CD4-positive, alpha-beta T cell (primary cell): ENCODE results near the gene SCFD2. TPM values are rescaled to one million over a fixed set of nuclear protein-coding genes. Genes with fewer than 3 reads are reported as not detected.

ENCODE experiments used
- ATAC-seq: fragments of 200-7000 bp; cut with Tn5 transposase; one replicate; pipeline ENCODE4 v1.10.0; 2022; ENCODE audit warnings: mild to moderate bottlenecking; ENCODE audit not compliant: poor library complexity
- CTCF ChIA-PET: fragments of 350-600 bp; sonication (Branson Sonifier 250); formaldehyde crosslinking; loops from one replicate; lab custom pipeline; 2021; ENCODE audit warnings: antibody characterized with exemption, inconsistent platforms; lab: Charles Lee
- POLR2A ChIA-PET: fragments of 350-600 bp; sonication (Branson Sonifier 250); formaldehyde crosslinking; loops from one replicate; lab custom pipeline; 2021; ENCODE audit warnings: antibody characterized with exemption, inconsistent platforms; lab: Charles Lee
- DNase-seq, 14 experiments: peaks; one replicate each; pipeline ENCODE4 v3.0.0-alpha.2; 2013 to 2020; ENCODE audit warnings: mixed read lengths in 2 of 14
- H3K27ac ChIP-seq, 2 donors: one replicate each; pipeline versions ENCODE4 v1.5.1 to v1.7.0; 2013; ENCODE audit warnings: low read length in 2 of 2, low read depth in 1 of 2, mild to moderate bottlenecking in 1 of 2
- H3K27me3 ChIP-seq, 2 experiments: 1 replicate in 1 of 2; 2 replicates in 1 of 2; pipeline versions ENCODE4 v1.6.1 to v1.7.0; 2013; ENCODE audit warnings: low read length in 2 of 2, control low read depth in 1 of 2, mild to moderate bottlenecking in 1 of 2, moderate library complexity in 1 of 2; ENCODE audit not compliant: insufficient read depth in 2 of 2, control insufficient read depth in 1 of 2
- H3K36me3 ChIP-seq: one replicate; pipeline ENCODE4 v1.6.1; 2013; ENCODE audit warnings: low read length, control low read depth; ENCODE audit not compliant: insufficient read depth
- H3K4me1 ChIP-seq: one replicate; pipeline ENCODE4 v1.6.1; 2013; ENCODE audit warnings: low read length, control low read depth; ENCODE audit not compliant: insufficient read depth
- H3K4me3 ChIP-seq: one replicate; pipeline ENCODE4 v1.5.1; 2013; ENCODE audit warnings: mild to moderate bottlenecking, low read length, moderate library complexity
- H3K9me3 ChIP-seq, 2 experiments: 1 replicate in 1 of 2; 2 replicates in 1 of 2; pipeline versions ENCODE4 v1.6.1 to v1.7.0; 2013; ENCODE audit warnings: low read length in 2 of 2, mild to moderate bottlenecking in 2 of 2, control low read depth in 1 of 2, moderate library complexity in 1 of 2; ENCODE audit not compliant: control insufficient read depth in 1 of 2, insufficient read depth in 1 of 2
- H3K27ac Mint-ChIP-seq: one replicate; pipeline ENCODE4 v1.8.0; 2020; ENCODE audit warnings: mixed read lengths
- H3K27me3 Mint-ChIP-seq: one replicate; pipeline ENCODE4 v1.8.0; 2021; ENCODE audit warnings: mixed read lengths
- H3K36me3 Mint-ChIP-seq: one replicate; pipeline ENCODE4 v1.8.0; 2021; ENCODE audit warnings: low read depth, mixed read lengths
- H3K4me1 Mint-ChIP-seq: one replicate; pipeline ENCODE4 v1.8.0; 2021; ENCODE audit warnings: low read depth, mixed read lengths
- H3K4me3 Mint-ChIP-seq: one replicate; pipeline ENCODE4 v1.8.0; 2020; ENCODE audit warnings: mild to moderate bottlenecking, mixed read lengths
- H3K9me3 Mint-ChIP-seq: one replicate; pipeline ENCODE4 v1.8.0; 2020; ENCODE audit warnings: mixed read lengths
- intact Hi-C, 2 experiments: fragments of 100-400 bp; cut with DNase I in 1 of 2; cut with micrococcal nuclease in 1 of 2; formaldehyde crosslinking; loops; one replicate each; pipeline versions ENCODE4 v1.15.1 to v1.9.0; 2023 to 2025; cut with DNase I, micrococcal nuclease
- total RNA-seq, 174 experiments: library from RNA in 2 of 174; stranded (reverse) in 2 of 174; gene quantifications; one replicate each; pipeline ENCODE4 v1.2.3 and lab custom pipeline; 2021 to 2026
- TF ChIP-seq, protein P1 (sequence below): fragments of 200-600 bp; IDR thresholded peaks from one replicate; pipeline ENCODE4 v1.8.0; 2022; ENCODE audit warnings: antibody characterized with exemption, mild to moderate bottlenecking

Gene SCFD2
- total RNA-seq, 2 experiments from 2014 or later = 15.4 to 17.6 TPM

DNA sequence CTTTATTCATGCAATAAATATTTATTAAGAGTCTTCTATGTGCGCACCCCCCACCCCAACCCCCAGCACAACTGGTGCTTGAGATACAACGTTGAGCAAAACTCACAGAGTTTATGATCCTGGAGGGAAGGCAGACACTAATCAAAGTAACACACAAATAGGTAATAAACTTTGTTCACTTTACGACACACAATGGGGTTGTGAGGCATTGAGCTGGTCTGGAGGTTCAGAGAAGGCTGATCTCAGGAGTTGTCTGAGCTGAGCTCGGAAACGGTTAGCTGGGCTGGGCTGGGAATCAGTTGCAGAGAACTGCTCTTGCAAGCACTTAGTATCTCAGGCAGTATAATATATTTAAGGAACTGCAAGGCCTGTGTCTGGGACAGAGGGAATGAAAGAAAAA is 238.5 kb downstream of the SCFD2 start:
- ATAC-seq (no peak), DNase-seq (no peak)
- Mint-ChIP-seq H3K4me1 (no peaks in the 10 kb centered on the region), H3K36me3 (peaks cover 19% of the 10 kb centered on the region), H3K9me3 (no peaks in the 10 kb centered on the region), H3K4me3 (no peak overlapping the region), H3K27me3 (no peaks in the 10 kb centered on the region), H3K27ac (no peak overlapping the region)
- H3K27ac ChIP-seq = no peak overlapping the region
- no peak overlapping the region for H3K4me3 ChIP-seq
- no peaks in the 10 kb centered on the region for H3K4me1 ChIP-seq
- CTCF ChIA-PET = interaction anchor here (0.7 kb wide), 1 partner anchor 87 kb away, joined by 4 read pairs; no protein-coding TSS in a partner anchor
- no peaks in the 10 kb centered on the region for H3K36me3 ChIP-seq
- TF ChIP-seq, protein P1, sequence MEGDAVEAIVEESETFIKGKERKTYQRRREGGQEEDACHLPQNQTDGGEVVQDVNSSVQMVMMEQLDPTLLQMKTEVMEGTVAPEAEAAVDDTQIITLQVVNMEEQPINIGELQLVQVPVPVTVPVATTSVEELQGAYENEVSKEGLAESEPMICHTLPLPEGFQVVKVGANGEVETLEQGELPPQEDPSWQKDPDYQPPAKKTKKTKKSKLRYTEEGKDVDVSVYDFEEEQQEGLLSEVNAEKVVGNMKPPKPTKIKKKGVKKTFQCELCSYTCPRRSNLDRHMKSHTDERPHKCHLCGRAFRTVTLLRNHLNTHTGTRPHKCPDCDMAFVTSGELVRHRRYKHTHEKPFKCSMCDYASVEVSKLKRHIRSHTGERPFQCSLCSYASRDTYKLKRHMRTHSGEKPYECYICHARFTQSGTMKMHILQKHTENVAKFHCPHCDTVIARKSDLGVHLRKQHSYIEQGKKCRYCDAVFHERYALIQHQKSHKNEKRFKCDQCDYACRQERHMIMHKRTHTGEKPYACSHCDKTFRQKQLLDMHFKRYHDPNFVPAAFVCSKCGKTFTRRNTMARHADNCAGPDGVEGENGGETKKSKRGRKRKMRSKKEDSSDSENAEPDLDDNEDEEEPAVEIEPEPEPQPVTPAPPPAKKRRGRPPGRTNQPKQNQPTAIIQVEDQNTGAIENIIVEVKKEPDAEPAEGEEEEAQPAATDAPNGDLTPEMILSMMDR = no peak
- no peaks in the 10 kb centered on the region for H3K9me3 ChIP-seq
- intact Hi-C loops = no loop called here
- no peaks in the 10 kb centered on the region for H3K27me3 ChIP-seq
- POLR2A ChIA-PET = no interaction called here

DNA sequence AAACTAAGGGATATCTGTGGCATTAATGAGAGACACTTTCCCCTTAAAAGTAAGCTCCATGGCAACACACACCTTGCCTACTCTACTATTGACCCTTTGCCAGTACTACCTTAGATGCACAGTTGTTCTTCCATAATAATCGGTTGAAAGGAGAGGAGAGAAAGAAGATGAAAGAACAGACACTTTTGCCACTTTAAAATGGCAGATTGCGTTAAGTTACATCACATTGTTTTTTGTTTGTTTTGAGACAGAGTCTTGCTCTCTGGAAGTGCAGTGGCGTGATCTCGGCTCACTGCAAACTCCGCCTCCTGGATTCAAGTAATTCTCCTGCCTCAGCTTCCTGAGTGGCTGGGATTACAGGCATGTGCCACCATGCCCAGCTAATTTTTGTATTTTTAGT is 239.8 kb downstream of the SCFD2 start:
- Mint-ChIP-seq H3K27me3 (no peaks in the 10 kb centered on the region), H3K27ac (no peak overlapping the region), H3K9me3 (no peaks in the 10 kb centered on the region), H3K36me3 (peaks cover 19% of the 10 kb centered on the region), H3K4me1 (no peaks in the 10 kb centered on the region), H3K4me3 (no peak overlapping the region)
- Histone ChIP-seq H3K36me3 (no peaks in the 10 kb centered on the region), H3K9me3 (no peaks in the 10 kb centered on the region), H3K27me3 (no peaks in the 10 kb centered on the region), H3K4me3 (no peak overlapping the region), H3K27ac (no peak overlapping the region), H3K4me1 (no peaks in the 10 kb centered on the region)
- TF ChIP-seq, protein P1 = no peak
- no peak for DNase-seq
- intact Hi-C loops = no loop called here
- ATAC-seq = no peak
- POLR2A ChIA-PET = no interaction called here
- CTCF ChIA-PET = no interaction called here

DNA sequence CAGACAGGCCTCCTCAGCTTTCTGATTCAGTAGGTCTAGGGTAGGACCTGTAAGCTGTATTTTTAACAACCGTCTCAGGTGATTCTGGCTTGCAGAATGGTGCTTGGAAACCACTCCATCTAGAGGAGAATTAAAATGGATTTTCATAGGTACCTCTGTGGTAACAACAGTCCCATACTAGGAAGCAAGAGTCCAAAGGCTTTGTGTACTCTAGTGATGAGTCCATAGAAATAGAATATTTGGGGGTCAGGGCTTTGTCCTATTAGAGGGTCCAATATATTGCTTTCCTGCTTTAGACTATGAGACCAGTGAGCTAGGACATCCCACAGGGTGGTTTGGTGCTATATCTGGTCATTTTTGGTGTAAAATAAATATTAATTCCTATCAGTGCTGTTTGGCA is 242.0 kb downstream of the SCFD2 start:
- intact Hi-C loops = no loop called here
- H3K9me3 ChIP-seq = no peaks in the 10 kb centered on the region
- Mint-ChIP-seq H3K27ac (no peak overlapping the region), H3K27me3 (no peaks in the 10 kb centered on the region), H3K9me3 (no peaks in the 10 kb centered on the region), H3K4me3 (no peak overlapping the region), H3K36me3 (peaks cover 15% of the 10 kb centered on the region), H3K4me1 (no peaks in the 10 kb centered on the region)
- H3K27me3 ChIP-seq = no peaks in the 10 kb centered on the region
- no peak overlapping the region for H3K27ac ChIP-seq
- ATAC-seq (no peak), DNase-seq (no peak)
- H3K4me3 ChIP-seq = no peak overlapping the region
- ChIA-PET CTCF (interaction anchor here (0.6 kb wide), 1 partner anchor 1161 kb away, joined by 3 read pairs; no protein-coding TSS in a partner anchor), POLR2A (no interaction called here)
- TF ChIP-seq, protein P1 = no peak
- H3K4me1 ChIP-seq = no peaks in the 10 kb centered on the region
- H3K36me3 ChIP-seq = no peaks in the 10 kb centered on the region
